Urinary bladder (tissue), 4 donors: ENCODE measurements around the gene MAP2. TPM values are rescaled to one million over a fixed set of nuclear protein-coding genes. Genes with fewer than 3 reads are reported as not detected.
"Not testable (repeated sequence)": the region's sequence is repeated elsewhere in the genome, so short reads cannot be mapped to it uniquely, and the experiment has no call there.

Experiments used
- DNase-seq: peaks from one replicate; pipeline ENCODE4 v3.0.0-alpha.2; 2015; ENCODE audit errors: extremely low spot score
- H3K27ac ChIP-seq: one replicate; pipeline ENCODE4 v1.5.1; 2013; ENCODE audit warnings: low read depth, mild to moderate bottlenecking, moderate library complexity
- H3K36me3 ChIP-seq: one replicate; pipeline ENCODE4 v1.6.1; 2013; ENCODE audit warnings: mild to moderate bottlenecking, moderate library complexity; ENCODE audit not compliant: insufficient read depth
- H3K4me1 ChIP-seq: one replicate; pipeline ENCODE4 v1.6.1; 2013; ENCODE audit warnings: mild to moderate bottlenecking, moderate library complexity; ENCODE audit not compliant: insufficient read depth
- H3K4me3 ChIP-seq: one replicate; pipeline ENCODE4 v1.5.1; 2013; ENCODE audit warnings: low read depth, low read length
- WGBS: extraction: QIAGEN DNeasy Blood & Tissue Kit; methylation state at CpG from one replicate; pipeline ENCODE4 v1.1.7; 2013; 5-methylcytosine and 5-hydroxymethylcytosine counted together
- polyA plus RNA-seq: library from polyadenylated mRNA; stranded (reverse); fragments of 200-250 nt; gene quantifications from one replicate; pipeline ENCODE4 v1.2.3, GENCODE V29; 2013
- total RNA-seq: library from RNA; depleted of rRNA; stranded (reverse); fragments of >200 nt; gene quantifications from one replicate; pipeline ENCODE4 v1.2.3, GENCODE V29; 2014
- donor health status: healthy with polysubstance abuse.
- donor health status: healthy.

MAP2 gene
- total and polyA plus RNA-seq, 2 donors: 2.7 to 13.5 TPM

GRCh38 chr2:209473930-209474419 lies 50.1 kb downstream of the MAP2 start:
- 21% methylated on average over 3 of the region's 3 CpGs for WGBS
- Histone ChIP-seq H3K4me3 (no peak overlapping the region), H3K36me3 (no peaks in the 10 kb centered on the region), H3K4me1 (no peaks in the 10 kb centered on the region), H3K27ac (no peak overlapping the region)
- DNase-seq: no peak

DNA sequence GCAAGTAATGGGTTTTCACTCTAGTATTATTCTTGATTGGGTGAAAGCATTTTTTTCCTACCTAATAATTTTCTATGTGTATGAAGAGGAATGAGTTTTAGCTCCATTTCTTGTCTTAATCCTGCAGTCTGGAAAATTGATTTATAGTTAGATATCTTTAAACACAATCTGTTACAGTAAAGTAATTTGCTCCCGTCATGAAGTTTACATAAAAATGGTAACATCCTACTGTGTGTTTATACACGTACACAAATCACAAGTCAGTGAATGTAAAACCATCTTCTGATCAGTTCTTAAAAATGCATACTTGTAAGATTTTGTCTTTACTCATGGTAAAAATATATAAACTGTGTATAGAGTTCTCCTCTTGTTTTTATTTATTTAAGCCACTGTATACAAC lies 51.1 kb downstream of the MAP2 start:
- 61% methylated on average over 2 of the region's 2 CpGs for WGBS
- H3K4me1 ChIP-seq: no peaks in the 10 kb centered on the region

DNA sequence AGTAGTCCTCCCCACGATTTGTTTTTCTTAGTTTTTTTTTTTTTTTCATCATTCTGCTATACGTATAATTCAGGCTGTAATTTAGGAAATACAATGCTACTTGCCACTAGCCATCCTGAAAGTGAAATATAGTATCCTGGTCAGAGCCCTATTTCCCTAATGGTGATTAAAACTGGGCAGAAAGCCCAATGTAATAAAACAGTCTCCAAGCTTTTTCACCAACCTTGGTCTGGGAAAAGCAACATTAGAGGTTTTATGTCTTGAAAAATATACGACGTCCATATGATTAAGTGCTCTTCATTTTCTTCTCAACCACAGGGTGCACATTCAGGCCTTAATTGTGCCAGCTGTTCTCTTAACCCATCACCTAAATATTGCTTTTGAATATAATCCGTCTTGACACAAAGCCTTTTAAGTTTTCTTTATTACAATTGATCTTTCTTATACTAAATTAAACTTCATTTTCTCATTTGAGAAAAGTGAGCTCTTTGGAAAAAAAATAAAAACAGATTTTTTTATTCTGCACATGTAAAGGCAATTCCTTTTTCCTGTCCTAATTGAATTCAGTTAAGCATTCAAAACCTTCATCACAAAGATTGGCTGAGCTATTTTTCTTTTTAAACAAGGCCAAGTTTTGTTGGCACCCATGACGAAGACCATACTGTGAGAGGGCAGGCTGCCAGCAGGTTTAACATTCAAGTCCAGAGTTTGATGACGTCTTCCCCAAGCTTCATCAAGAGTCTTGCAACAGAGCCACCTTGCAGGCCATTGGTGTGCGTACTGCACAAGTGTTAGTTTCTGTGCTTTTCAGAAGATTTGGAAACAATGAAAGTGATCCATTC lies 52.7 kb downstream of the MAP2 start:
- peak; percentile 55 for DNase-seq
- 33% methylated on average over 8 of the region's 8 CpGs for WGBS
- H3K4me1 ChIP-seq: no peaks in the 10 kb centered on the region

More for the DNA sequence above, 51.1 kb downstream of the MAP2 start:
- Histone ChIP-seq H3K4me3 (no peak overlapping the region), H3K27ac (no peak overlapping the region), H3K36me3 (no peaks in the 10 kb centered on the region)
- no peak for DNase-seq

GRCh38 chr2:209492296-209492695 lies 68.4 kb downstream of the MAP2 start:
- H3K27ac ChIP-seq, H3K36me3 ChIP-seq, H3K4me1 ChIP-seq, DNase-seq, H3K4me3 ChIP-seq: not testable (repeated sequence)
- 41% methylated on average over 1 of the region's 1 CpG for WGBS

More for the DNA sequence above, 52.7 kb downstream of the MAP2 start:
- H3K27ac ChIP-seq: no peak overlapping the region
- H3K36me3 ChIP-seq: no peaks in the 10 kb centered on the region
- H3K4me3 ChIP-seq: no peak overlapping the region

DNA sequence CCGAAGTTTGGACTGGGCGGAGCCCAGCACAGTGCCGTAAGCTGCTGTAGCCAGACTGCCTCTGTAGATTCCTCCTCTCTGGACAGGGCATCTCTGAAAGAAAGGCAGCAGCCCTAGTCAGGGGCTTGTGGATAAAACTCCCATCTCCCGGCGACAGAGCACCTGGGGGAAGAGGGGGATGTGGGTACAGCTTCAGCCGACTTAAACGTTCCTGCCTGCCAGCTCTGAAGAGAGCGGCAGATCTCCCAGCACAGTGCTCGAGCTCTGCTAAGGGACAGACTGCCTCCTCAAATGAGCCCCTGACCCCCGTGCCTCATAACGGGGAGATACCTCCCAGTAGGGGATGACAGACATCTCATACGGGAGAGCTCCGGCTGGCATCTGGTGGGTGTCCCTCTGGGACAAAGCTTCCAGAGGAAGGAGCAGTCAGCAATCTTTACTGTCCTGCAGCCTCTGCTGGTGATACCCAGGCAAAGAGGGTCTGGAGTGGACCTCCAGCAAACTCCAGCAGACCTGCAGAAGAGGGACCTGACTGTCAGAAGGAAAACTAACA lies 71.3 kb downstream of the MAP2 start:
- WGBS: 84% methylated on average over 13 of the region's 13 CpGs
- H3K4me1 ChIP-seq, H3K4me3 ChIP-seq, H3K36me3 ChIP-seq, DNase-seq, H3K27ac ChIP-seq: not testable (repeated sequence)

DNA sequence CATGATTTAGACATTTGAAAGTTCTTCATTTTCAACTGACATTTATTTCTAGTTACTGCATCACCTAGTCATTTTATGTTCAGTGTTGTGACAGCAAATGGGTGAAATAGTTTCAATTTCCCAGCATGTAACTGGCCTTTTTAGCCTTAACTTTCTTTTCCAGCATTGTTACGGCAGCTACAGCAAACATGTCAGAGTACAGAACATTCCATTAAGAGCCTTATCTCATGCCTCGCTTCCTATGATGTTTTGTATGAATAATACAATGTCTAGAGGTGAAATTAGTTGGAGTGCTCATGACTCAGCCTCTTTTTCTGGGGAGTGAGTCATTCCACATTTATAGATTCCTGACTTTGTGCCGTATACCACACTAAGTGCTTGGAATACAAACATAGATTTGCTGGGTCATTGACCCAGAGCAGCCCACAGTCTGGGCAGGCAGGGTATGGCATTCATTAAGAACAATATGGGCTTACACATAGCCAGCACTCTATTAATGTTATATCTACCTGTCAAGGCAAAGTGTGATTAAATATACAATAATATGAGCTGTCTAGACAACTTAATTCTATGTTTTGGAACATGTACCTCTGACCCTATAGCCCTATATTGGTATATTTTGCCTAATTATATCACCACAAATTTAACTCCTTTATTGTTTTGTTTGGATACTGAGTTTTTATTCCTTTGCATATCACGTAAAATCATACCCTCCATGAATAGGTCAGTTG lies 72.2 kb downstream of the MAP2 start:
- Histone ChIP-seq H3K4me3 (no peak overlapping the region), H3K4me1 (no peaks in the 10 kb centered on the region), H3K27ac (no peak overlapping the region), H3K36me3 (no peaks in the 10 kb centered on the region)
- peak; percentile 46 for DNase-seq
- 25% methylated on average over 4 of the region's 4 CpGs for WGBS

DNA sequence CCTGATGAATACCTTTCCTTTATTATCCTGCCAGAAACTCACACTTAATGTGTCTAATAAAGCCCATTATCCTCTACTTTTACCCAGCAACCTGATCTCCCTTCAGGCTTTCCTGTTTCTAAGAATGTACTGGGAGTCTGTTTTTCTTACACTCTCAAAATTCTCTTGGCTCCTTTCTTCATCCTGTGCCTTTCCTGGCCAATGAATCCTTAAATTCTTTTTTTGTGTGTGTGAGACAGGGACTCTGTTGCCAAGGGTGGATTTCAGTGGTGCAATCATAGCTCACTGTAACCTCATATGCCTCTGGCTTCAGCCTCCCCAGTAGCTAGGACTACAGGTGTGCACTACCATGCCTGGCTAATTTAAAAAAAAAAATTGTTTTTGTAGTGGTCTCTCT lies 72.7 kb downstream of the MAP2 start:
- H3K4me3 ChIP-seq: no peak overlapping the region
- DNase-seq: no peak

DNA sequence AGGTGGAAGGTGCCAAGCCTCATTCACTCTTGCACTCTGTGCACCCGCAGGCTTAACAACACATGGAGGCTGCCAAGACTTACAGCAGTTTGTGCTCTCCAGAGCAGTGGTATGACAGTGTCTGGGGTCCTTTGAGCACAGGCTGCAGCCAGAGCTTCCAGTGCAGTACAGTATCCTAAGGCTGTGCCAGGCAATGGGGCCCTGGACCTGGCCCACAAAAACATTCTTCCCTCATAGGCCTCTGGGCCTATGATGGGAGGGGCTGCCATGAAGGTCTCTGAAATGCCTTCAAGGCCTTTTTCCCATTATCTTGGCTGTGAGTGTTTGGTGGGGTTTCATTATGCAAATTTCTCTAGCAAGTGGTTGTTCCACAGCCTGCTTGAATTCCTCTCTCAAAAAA lies 74.8 kb downstream of the MAP2 start:
- H3K4me3 ChIP-seq: no peak overlapping the region
- DNase-seq: no peak
- H3K4me1 ChIP-seq: no peaks in the 10 kb centered on the region
- H3K27ac ChIP-seq: no peak overlapping the region
- 98% methylated on average over 1 of the region's 1 CpG for WGBS
- no peaks in the 10 kb centered on the region for H3K36me3 ChIP-seq

More for the DNA sequence above, 72.7 kb downstream of the MAP2 start:
- Histone ChIP-seq H3K4me1 (no peaks in the 10 kb centered on the region), H3K36me3 (no peaks in the 10 kb centered on the region), H3K27ac (no peak overlapping the region)

DNA sequence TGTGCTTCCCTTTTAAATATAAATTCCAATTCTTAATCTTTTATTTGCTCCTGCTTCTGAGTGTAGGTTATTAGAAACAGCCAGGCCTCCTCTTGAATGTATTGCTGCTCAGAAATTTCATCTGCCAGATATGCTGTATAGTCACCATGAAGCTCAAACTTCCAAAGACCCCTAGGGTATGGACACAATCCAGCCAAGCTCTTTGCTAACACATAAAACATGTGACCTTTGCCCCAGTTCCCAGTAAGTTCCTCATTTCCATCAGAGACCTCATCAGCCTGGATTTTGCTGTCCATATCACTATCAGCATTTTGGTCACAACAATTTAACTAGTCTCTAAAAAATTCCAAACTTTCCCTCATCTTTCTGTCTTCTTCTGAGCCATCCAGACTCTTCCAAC lies 75.2 kb downstream of the MAP2 start:
- no peaks in the 10 kb centered on the region for H3K36me3 ChIP-seq
- H3K4me1 ChIP-seq: no peaks in the 10 kb centered on the region
- H3K27ac ChIP-seq: no peak overlapping the region
- no peak for DNase-seq
- H3K4me3 ChIP-seq: no peak overlapping the region

DNA sequence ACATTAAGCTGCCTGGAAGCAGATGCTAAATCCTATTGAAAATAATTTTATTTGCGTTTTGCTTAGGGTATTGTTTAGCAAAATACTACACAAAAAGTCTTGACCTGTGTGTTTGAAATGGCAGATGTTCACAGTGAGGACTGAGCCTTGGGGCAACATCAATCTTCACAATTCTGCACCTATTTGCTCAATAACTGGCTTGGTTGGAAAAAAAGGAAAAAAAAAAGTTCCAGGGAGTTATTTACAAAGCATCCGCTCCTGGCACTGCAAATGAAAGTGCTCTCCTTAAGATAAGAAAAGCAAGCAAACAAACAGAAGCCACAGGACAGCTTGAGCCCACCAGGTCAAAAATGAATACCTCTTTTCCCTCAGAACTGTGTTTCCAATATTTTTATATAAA lies 77.7 kb downstream of the MAP2 start:
- DNase-seq: no peak
- WGBS: 63% methylated on average over 2 of the region's 2 CpGs
- Histone ChIP-seq H3K4me1 (no peaks in the 10 kb centered on the region), H3K36me3 (no peaks in the 10 kb centered on the region), H3K4me3 (no peak overlapping the region), H3K27ac (no peak overlapping the region)

DNA sequence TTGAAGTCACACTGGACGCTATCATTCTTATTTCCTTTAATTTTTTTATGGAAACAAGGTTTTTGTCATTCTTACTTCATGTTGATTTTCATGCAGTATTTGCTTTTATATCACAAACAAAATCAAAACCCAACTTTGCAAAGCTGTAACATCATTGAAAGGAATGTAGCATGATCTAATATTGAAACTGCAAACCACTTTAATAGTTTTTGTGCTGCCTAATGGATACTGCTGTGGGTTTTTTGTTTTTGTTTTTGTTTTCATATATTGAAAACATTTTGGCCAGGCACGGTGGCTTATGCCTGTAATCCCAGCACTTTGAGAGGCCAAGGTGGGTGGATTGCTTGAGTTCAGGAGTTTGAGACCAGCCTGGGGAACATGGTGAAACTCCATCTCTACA lies 81.6 kb downstream of the MAP2 start:
- no peaks in the 10 kb centered on the region for H3K36me3 ChIP-seq
- WGBS: 67% methylated on average over 2 of the region's 2 CpGs
- no peak overlapping the region for H3K27ac ChIP-seq
- no peak for DNase-seq
- H3K4me1 ChIP-seq: no peaks in the 10 kb centered on the region
- H3K4me3 ChIP-seq: no peak overlapping the region

- Histone ChIP-seq H3K4me3 (no peak overlapping the region), H3K36me3 (no peaks in the 10 kb centered on the region), H3K4me1 (no peaks in the 10 kb centered on the region), H3K27ac (no peak overlapping the region)
- no peak for DNase-seq
Measured at GRCh38 chr2:209508255-209508654, 84.4 kb downstream of the MAP2 start.

DNA sequence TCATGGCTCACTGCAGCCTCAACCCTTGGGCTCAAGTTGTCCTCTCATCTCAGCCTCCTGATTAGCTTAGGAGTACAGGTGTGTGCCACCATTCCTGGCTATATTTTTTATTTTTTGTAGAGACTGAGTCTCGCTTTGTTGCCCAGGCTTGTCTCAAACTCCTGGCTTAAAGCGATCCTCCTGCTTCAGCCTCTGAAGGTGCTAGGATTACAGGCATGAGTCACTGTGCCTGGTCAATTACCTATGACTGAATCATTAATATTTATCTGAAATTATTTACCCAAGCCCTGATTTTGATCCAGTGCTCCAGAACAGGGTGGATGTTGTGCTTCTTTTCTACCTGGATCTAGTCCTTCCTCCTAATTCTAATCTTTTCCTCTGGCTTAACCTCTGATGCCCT lies 87.8 kb downstream of the MAP2 start:
- no peak for DNase-seq
- 96% methylated on average over 2 of the region's 2 CpGs for WGBS
- no peaks in the 10 kb centered on the region for H3K4me1 ChIP-seq

GRCh38 chr2:209512971-209513370 lies 89.1 kb downstream of the MAP2 start:
- Histone ChIP-seq H3K27ac (no peak overlapping the region), H3K4me3 (no peak overlapping the region), H3K36me3 (no peaks in the 10 kb centered on the region), H3K4me1 (no peaks in the 10 kb centered on the region)
- no peak for DNase-seq
- 77% methylated on average over 2 of the region's 2 CpGs for WGBS

More for the DNA sequence above, 87.8 kb downstream of the MAP2 start:
- no peak overlapping the region for H3K4me3 ChIP-seq
- H3K36me3 ChIP-seq: no peaks in the 10 kb centered on the region
- no peak overlapping the region for H3K27ac ChIP-seq
